ENCODE measurements around the gene METTL24. TPM values are rescaled to one million over a fixed set of nuclear protein-coding genes. Genes with fewer than 3 reads are reported as not detected.

The METTL24 gene
- total RNA-seq, 6 donors from 2014 or later = 0.78 to 2.7 (median 1.8) TPM; not detected in 1

GRCh38 chr6:110233770-110234374 lies 124.3 kb downstream of the METTL24 start:
- H3K9me3 ChIP-seq = no peaks in the 10 kb centered on the region
- H3K27ac ChIP-seq = peak overlapping the region in 1 of 4 donors; percentile 51
- H3K4me3 ChIP-seq = no peak overlapping the region
- peaks cover 0 to 4% (median 2%) of the 10 kb centered on the region in 4 donors for H3K4me1 ChIP-seq
- TF ChIP-seq CTCF (IDR thresholded peaks at IDR 0.05) (no peak), POLR2AphosphoS5 (IDR thresholded peaks at IDR 0.05) (no peak), EP300 (IDR thresholded peaks at IDR 0.05) (no peak), POLR2A (IDR thresholded peaks at IDR 0.05) (no peak)
- DNase-seq (no peak), ATAC-seq (ENCODE audit: low FRiP score in 2 of 2) (no peak)
- 87 to 97% methylated on average over 2 of the region's 2 CpGs for WGBS, 2 donors
- no peaks in the 10 kb centered on the region for H3K27me3 ChIP-seq
- peaks cover 0 to 23% (median 5%) of the 10 kb centered on the region in 4 donors for H3K36me3 ChIP-seq

- Histone ChIP-seq H3K27me3 (no peaks in the 10 kb centered on the region), H3K4me1 (peaks cover 0 to 4% (median 2%) of the 10 kb centered on the region in 4 donors), H3K36me3 (peaks cover 0 to 34% (median 10%) of the 10 kb centered on the region in 4 donors), H3K4me3 (no peak overlapping the region), H3K27ac (peak overlapping the region in 1 of 4 donors; percentile 16), H3K9me3 (no peaks in the 10 kb centered on the region)
- no peak for ATAC-seq (ENCODE audit: low FRiP score in 2 of 2)
- no peak for DNase-seq
- TF ChIP-seq CTCF (IDR thresholded peaks at IDR 0.05) = no peak
- no peak for TF ChIP-seq EP300 (IDR thresholded peaks at IDR 0.05)
- no peak for TF ChIP-seq POLR2AphosphoS5 (IDR thresholded peaks at IDR 0.05)
- TF ChIP-seq POLR2A (IDR thresholded peaks at IDR 0.05) = no peak
- WGBS, 2 donors = 80 to 82% methylated on average over 2 of the region's 2 CpGs
Measured at GRCh38 chr6:110232450-110232849, 125.7 kb downstream of the METTL24 start.

- ATAC-seq (ENCODE audit: low FRiP score in 2 of 2) (no peak), DNase-seq (no peak)
- Histone ChIP-seq H3K27ac (no peak overlapping the region), H3K4me1 (no peaks in the 10 kb centered on the region), H3K36me3 (peaks cover 7 to 71% (median 20%) of the 10 kb centered on the region in 4 donors), H3K27me3 (no peaks in the 10 kb centered on the region), H3K4me3 (no peak overlapping the region), H3K9me3 (no peaks in the 10 kb centered on the region)
- 88 to 98% methylated on average over 1 of the region's 1 CpG for WGBS, 2 donors
- no peak for TF ChIP-seq EP300 (IDR thresholded peaks at IDR 0.05)
- TF ChIP-seq POLR2AphosphoS5 (IDR thresholded peaks at IDR 0.05) = no peak
- TF ChIP-seq CTCF (IDR thresholded peaks at IDR 0.05) = no peak
- no peak for TF ChIP-seq POLR2A (IDR thresholded peaks at IDR 0.05)
Measured at GRCh38 chr6:110226261-110226660, 131.9 kb downstream of the METTL24 start.

- no peak for DNase-seq
- Histone ChIP-seq H3K36me3 (peaks cover 3 to 76% (median 22%) of the 10 kb centered on the region in 4 donors), H3K4me1 (no peaks in the 10 kb centered on the region), H3K27me3 (no peaks in the 10 kb centered on the region), H3K9me3 (no peaks in the 10 kb centered on the region), H3K27ac (no peak overlapping the region), H3K4me3 (no peak overlapping the region)
- no peak for TF ChIP-seq EP300 (IDR thresholded peaks at IDR 0.05)
- no peak for TF ChIP-seq POLR2A (IDR thresholded peaks at IDR 0.05)
- TF ChIP-seq POLR2AphosphoS5 (IDR thresholded peaks at IDR 0.05) = no peak
- no peak for TF ChIP-seq CTCF (IDR thresholded peaks at IDR 0.05)
- no peak for ATAC-seq (ENCODE audit: low FRiP score in 2 of 2)
Measured at GRCh38 chr6:110221738-110222137, 136.4 kb downstream of the METTL24 start.

GRCh38 chr6:110217266-110217665 lies 140.9 kb downstream of the METTL24 start:
- H3K4me3 ChIP-seq = no peak overlapping the region
- DNase-seq (no peak), ATAC-seq (ENCODE audit: low FRiP score in 2 of 2) (no peak)
- 93 to 100% methylated on average over 2 of the region's 2 CpGs for WGBS, 2 donors
- peaks cover 3 to 91% (median 42%) of the 10 kb centered on the region in 4 donors for H3K36me3 ChIP-seq
- H3K9me3 ChIP-seq = no peaks in the 10 kb centered on the region
- H3K4me1 ChIP-seq = no peaks in the 10 kb centered on the region
- H3K27ac ChIP-seq = no peak overlapping the region
- no peaks in the 10 kb centered on the region for H3K27me3 ChIP-seq
- TF ChIP-seq POLR2A (IDR thresholded peaks at IDR 0.05) = no peak
- TF ChIP-seq EP300 (IDR thresholded peaks at IDR 0.05) = no peak
- no peak for TF ChIP-seq POLR2AphosphoS5 (IDR thresholded peaks at IDR 0.05)
- TF ChIP-seq CTCF (IDR thresholded peaks at IDR 0.05) = no peak
